Esophagus squamous epithelium (tissue), 4 donors: Measurements from ENCODE around the gene GKAP1.

Source experiments
- POLR2A ChIP-seq, 4 donors: fragments of 450-650 bp; IDR thresholded peaks; one replicate each; pipeline ENCODE4 v1.6.1; 2017; ENCODE audit warnings: antibody characterized with exemption in 4 of 4, mild to moderate bottlenecking in 4 of 4, moderate library complexity in 3 of 4
- TF ChIP-seq, protein P1 (sequence below), 6 experiments: fragments of 450-650 bp in 4 of 6; fragments of 200-600 bp in 2 of 6; sonication (generic) in 2 of 6; IDR thresholded peaks; one replicate each; pipeline ENCODE4 v1.5.1; 2016 to 2019; ENCODE audit warnings: antibody characterized with exemption in 6 of 6, mild to moderate bottlenecking in 4 of 6, moderate library complexity in 4 of 6

DNA sequence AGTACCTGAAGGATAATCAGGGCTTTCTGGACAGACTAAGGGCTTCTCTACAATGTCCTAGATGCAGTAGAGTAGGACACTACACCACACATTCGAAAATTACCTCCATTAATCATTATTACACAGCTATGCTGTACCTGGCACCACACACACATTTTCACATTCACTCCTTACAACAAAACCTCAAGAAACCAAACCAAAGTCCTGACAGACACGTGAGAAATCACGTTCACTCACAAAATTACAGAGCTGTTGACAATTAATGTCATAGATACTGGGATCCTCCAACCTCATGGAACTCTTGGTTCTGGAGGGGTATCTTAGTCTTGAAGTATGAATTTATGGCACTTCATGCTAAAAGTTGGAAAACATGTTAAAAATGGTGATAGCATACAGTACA, 126.1 kb downstream of the GKAP1 start:
- TF ChIP-seq, protein P1, sequence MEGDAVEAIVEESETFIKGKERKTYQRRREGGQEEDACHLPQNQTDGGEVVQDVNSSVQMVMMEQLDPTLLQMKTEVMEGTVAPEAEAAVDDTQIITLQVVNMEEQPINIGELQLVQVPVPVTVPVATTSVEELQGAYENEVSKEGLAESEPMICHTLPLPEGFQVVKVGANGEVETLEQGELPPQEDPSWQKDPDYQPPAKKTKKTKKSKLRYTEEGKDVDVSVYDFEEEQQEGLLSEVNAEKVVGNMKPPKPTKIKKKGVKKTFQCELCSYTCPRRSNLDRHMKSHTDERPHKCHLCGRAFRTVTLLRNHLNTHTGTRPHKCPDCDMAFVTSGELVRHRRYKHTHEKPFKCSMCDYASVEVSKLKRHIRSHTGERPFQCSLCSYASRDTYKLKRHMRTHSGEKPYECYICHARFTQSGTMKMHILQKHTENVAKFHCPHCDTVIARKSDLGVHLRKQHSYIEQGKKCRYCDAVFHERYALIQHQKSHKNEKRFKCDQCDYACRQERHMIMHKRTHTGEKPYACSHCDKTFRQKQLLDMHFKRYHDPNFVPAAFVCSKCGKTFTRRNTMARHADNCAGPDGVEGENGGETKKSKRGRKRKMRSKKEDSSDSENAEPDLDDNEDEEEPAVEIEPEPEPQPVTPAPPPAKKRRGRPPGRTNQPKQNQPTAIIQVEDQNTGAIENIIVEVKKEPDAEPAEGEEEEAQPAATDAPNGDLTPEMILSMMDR (IDR thresholded peaks at IDR 0.05), result no peak
- no peak for TF ChIP-seq POLR2A (IDR thresholded peaks at IDR 0.05)
